GM23338 (cell line): Measurements from ENCODE around the gene ANKRD6. TPM values are rescaled to one million over a fixed set of nuclear protein-coding genes. Genes with fewer than 3 reads are reported as not detected.

Source experiments
- ATAC-seq: fragments of 200-7000 bp; cut with Tn5 transposase; 3 replicates; pipeline ENCODE4 v1.9.1; 2020
- DNase-seq: peaks from one replicate; pipeline ENCODE4 v3.0.0-alpha.2; 2015; ENCODE audit warnings: low spot score
- H2AFZ ChIP-seq: fragments of 200-600 bp; sonication (generic); 2 replicates; pipeline ENCODE4 v1.8.0; 2016; ENCODE audit warnings: antibody characterized with exemption, mild to moderate bottlenecking, moderate library complexity
- H3F3A ChIP-seq: fragments of 200-600 bp; sonication (generic); replicated peaks from 2 replicates; pipeline ENCODE4 v1.8.0; 2017; ENCODE audit warnings: antibody characterized with exemption, mixed run types, low read depth
- H3K27ac ChIP-seq: fragments of 200-600 bp; sonication (generic); 2 replicates; pipeline ENCODE4 v1.6.1; 2016; ENCODE audit warnings: low read depth
- H3K27me3 ChIP-seq: fragments of 200-600 bp; sonication (generic); 2 replicates; pipeline ENCODE4 v1.8.0; 2016; ENCODE audit warnings: mild to moderate bottlenecking, mixed run types, moderate library complexity; ENCODE audit not compliant: insufficient read depth
- H3K36me3 ChIP-seq: fragments of 200-600 bp; sonication (generic); 2 replicates; pipeline ENCODE4 v1.8.0; 2016; ENCODE audit warnings: mild to moderate bottlenecking; ENCODE audit not compliant: insufficient read depth
- H3K4me1 ChIP-seq: fragments of 200-600 bp; sonication (generic); 2 replicates; pipeline ENCODE4 v1.8.0; 2016; ENCODE audit warnings: mild to moderate bottlenecking, moderate library complexity; ENCODE audit not compliant: insufficient read depth
- H3K4me2 ChIP-seq: fragments of 200-600 bp; sonication (generic); 2 replicates; pipeline ENCODE4 v1.7.1; 2017; ENCODE audit warnings: mixed run types
- H3K4me3 ChIP-seq: fragments of 200-600 bp; sonication (generic); 2 replicates; pipeline ENCODE4 v1.6.1; 2016; ENCODE audit warnings: mixed run types
- H3K79me2 ChIP-seq: fragments of 200-600 bp; sonication (generic); replicated peaks from 2 replicates; pipeline ENCODE4 v1.8.0; 2017; ENCODE audit warnings: mild to moderate bottlenecking; ENCODE audit not compliant: insufficient read depth
- H3K9me2 ChIP-seq: fragments of 200-600 bp; sonication (generic); 2 replicates; pipeline ENCODE4 v1.8.0; 2017; ENCODE audit not compliant: insufficient read depth
- H4K20me1 ChIP-seq: fragments of 200-600 bp; sonication (generic); replicated peaks from 2 replicates; pipeline ENCODE4 v1.8.0; 2017; ENCODE audit warnings: mild to moderate bottlenecking; ENCODE audit not compliant: insufficient read depth
- H3K27ac Mint-ChIP-seq: 2 replicates; pipeline ENCODE4 v1.8.0; 2020; ENCODE audit warnings: inconsistent platforms, mild to moderate bottlenecking, moderate library complexity, mixed read lengths
- H3K27me3 Mint-ChIP-seq: 3 replicates; pipeline ENCODE4 v1.8.0; 2022; ENCODE audit warnings: low read depth, mild to moderate bottlenecking, moderate library complexity, mixed read lengths, inconsistent platforms; ENCODE audit not compliant: insufficient read depth, poor library complexity
- H3K36me3 Mint-ChIP-seq: 3 replicates; pipeline ENCODE4 v1.8.0; 2021; ENCODE audit warnings: low read depth, mild to moderate bottlenecking, inconsistent platforms, moderate library complexity, mixed read lengths
- H3K4me1 Mint-ChIP-seq: 3 replicates; pipeline ENCODE4 v1.8.0; 2020; ENCODE audit warnings: mild to moderate bottlenecking, inconsistent platforms, mixed read lengths
- H3K4me3 Mint-ChIP-seq: 3 replicates; pipeline ENCODE4 v1.8.0; 2021; ENCODE audit warnings: moderate library complexity, mild to moderate bottlenecking, inconsistent platforms, mixed read lengths
- H3K9me3 Mint-ChIP-seq: 3 replicates; pipeline ENCODE4 v1.8.0; 2020; ENCODE audit warnings: moderate library complexity, mild to moderate bottlenecking, inconsistent platforms, mixed read lengths
- CREB1 ChIP-seq: fragments of 250-450 bp; sonication (Bioruptor Pico); IDR thresholded peaks from 2 replicates; pipeline ENCODE4 v1.5.0; 2020; ENCODE audit warnings: low read depth, mild to moderate bottlenecking, moderate library complexity
- CTCF ChIP-seq, 2 experiments: fragments of 200-600 bp in 1 of 2; sonication (generic) in 1 of 2; conservative IDR thresholded peaks; 2 replicates each; pipeline versions ENCODE4 v1.5.1 to v1.6.1; 2016 to 2017; ENCODE audit warnings: antibody characterized with exemption in 2 of 2, low read depth in 2 of 2, mild to moderate bottlenecking in 2 of 2, moderate library complexity in 1 of 2
- EZH2 ChIP-seq: fragments of 200-600 bp; sonication (generic); IDR thresholded peaks from one replicate; pipeline ENCODE4 v1.8.0; 2017; ENCODE audit warnings: antibody characterized with exemption, mild to moderate bottlenecking, low read depth; ENCODE audit not compliant: unreplicated experiment
- EZH2phosphoT487 ChIP-seq: fragments of 200-600 bp; sonication (generic); IDR thresholded peaks from one replicate; pipeline ENCODE4 v1.8.1; 2018; ENCODE audit warnings: antibody characterized with exemption; ENCODE audit not compliant: unreplicated experiment
- JUNB ChIP-seq: IDR thresholded peaks from one replicate; pipeline ENCODE4 v1.6.1; 2016; ENCODE audit warnings: antibody characterized with exemption; ENCODE audit not compliant: unreplicated experiment
- NANOG ChIP-seq: IDR thresholded peaks from 2 replicates; pipeline ENCODE4 v1.6.1; 2016; ENCODE audit warnings: antibody characterized with exemption, borderline replicate concordance
- POLR2AphosphoS5 ChIP-seq: IDR thresholded peaks from 2 replicates; pipeline ENCODE4 v1.6.1; 2016; ENCODE audit warnings: antibody characterized with exemption, low read depth
- REST ChIP-seq: IDR thresholded peaks from one replicate; pipeline ENCODE4 v1.6.1; 2018; ENCODE audit warnings: antibody characterized with exemption; ENCODE audit not compliant: unreplicated experiment
- STAT1 ChIP-seq: IDR thresholded peaks from one replicate; pipeline ENCODE4 v1.6.1; 2016; ENCODE audit warnings: antibody characterized with exemption; ENCODE audit not compliant: unreplicated experiment
- ZNF114 ChIP-seq: fragments of 250-450 bp; sonication (Bioruptor Pico); IDR thresholded peaks from 2 replicates; pipeline ENCODE4 v1.5.0; 2020; ENCODE audit warnings: mild to moderate bottlenecking, moderate library complexity
- ZNF331 ChIP-seq: fragments of 250-450 bp; sonication (Bioruptor Pico); IDR thresholded peaks from 2 replicates; pipeline ENCODE4 v1.5.0; 2020; ENCODE audit warnings: low read depth, mild to moderate bottlenecking, moderate library complexity
- ZNF462 ChIP-seq: fragments of 250-450 bp; sonication (Bioruptor Pico); IDR thresholded peaks from 2 replicates; pipeline ENCODE4 v1.5.0; 2020; ENCODE audit warnings: mild to moderate bottlenecking, moderate library complexity
- polyA plus RNA-seq: library from polyadenylated mRNA; unstranded; fragments of >200 nt; fragmentation: Nextera tagmentation; extraction: Ambion mirVana; gene quantifications from 2 replicates; pipeline ENCODE4 v1.2.1, GENCODE V29; 2016
- total RNA-seq: library from RNA; depleted of rRNA; stranded (reverse); fragments of >200 nt; shearing (Covaris generic); gene quantifications from 2 replicates; pipeline ENCODE4 v1.2.3, GENCODE V29; 2014
- TF ChIP-seq, protein P1 (sequence below): IDR thresholded peaks from 2 replicates; pipeline ENCODE4 v1.6.1; 2016; ENCODE audit warnings: antibody characterized with exemption

ANKRD6 gene
- total and polyA plus RNA-seq, 2 experiments from 2014 or later, result 3.2 to 9.2 TPM

- no peaks in the 10 kb centered on the region for H3F3A ChIP-seq
- H3K27ac ChIP-seq, result no peak overlapping the region
- H2AFZ ChIP-seq, result no peak overlapping the region
- Mint-ChIP-seq H3K36me3 (no peaks in the 10 kb centered on the region), H3K4me3 (no peak overlapping the region), H3K4me1 (peaks cover 2% of the 10 kb centered on the region), H3K27ac (no peak overlapping the region), H3K27me3 (no peaks in the 10 kb centered on the region), H3K9me3 (no peaks in the 10 kb centered on the region)
- H3K36me3 ChIP-seq, result no peaks in the 10 kb centered on the region
- H3K27me3 ChIP-seq, result no peaks in the 10 kb centered on the region
- TF ChIP-seq NANOG (no peak), CREB1 (no peak), ZNF462 (CRISPR knock-in tag) (no peak), ZNF114 (no peak), EZH2 (no peak), POLR2AphosphoS5 (no peak), STAT1 (no peak), REST (no peak), JUNB (no peak), CTCF (conservative IDR thresholded peaks at IDR 0.05; ENCODE audit: low read depth in 2 of 2) (no peak), EZH2phosphoT487 (no peak), ZNF331 (CRISPR knock-in tag) (no peak)
- TF ChIP-seq, protein P1, sequence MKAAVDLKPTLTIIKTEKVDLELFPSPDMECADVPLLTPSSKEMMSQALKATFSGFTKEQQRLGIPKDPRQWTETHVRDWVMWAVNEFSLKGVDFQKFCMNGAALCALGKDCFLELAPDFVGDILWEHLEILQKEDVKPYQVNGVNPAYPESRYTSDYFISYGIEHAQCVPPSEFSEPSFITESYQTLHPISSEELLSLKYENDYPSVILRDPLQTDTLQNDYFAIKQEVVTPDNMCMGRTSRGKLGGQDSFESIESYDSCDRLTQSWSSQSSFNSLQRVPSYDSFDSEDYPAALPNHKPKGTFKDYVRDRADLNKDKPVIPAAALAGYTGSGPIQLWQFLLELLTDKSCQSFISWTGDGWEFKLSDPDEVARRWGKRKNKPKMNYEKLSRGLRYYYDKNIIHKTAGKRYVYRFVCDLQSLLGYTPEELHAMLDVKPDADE, result no peak
- H4K20me1 ChIP-seq, result no peaks in the 10 kb centered on the region
- H3K4me1 ChIP-seq, result no peaks in the 10 kb centered on the region
- no peak for DNase-seq
- no peak overlapping the region for H3K4me3 ChIP-seq
- no peak overlapping the region for H3K4me2 ChIP-seq
- H3K79me2 ChIP-seq, result no peaks in the 10 kb centered on the region
- peaks cover 3% of the 10 kb centered on the region; the same call in 1 of the 2 replicates for H3K9me2 ChIP-seq
- ATAC-seq, result no peak
Observed at GRCh38 chr6:89596056-89596455, 163.1 kb downstream of the ANKRD6 start.
